HUDEP-2 (cell line): ENCODE measurements around the gene RNF115.
"Not testable (repeated sequence)": the region's sequence is repeated elsewhere in the genome, so short reads cannot be mapped to it uniquely, and the experiment has no call there.

ENCODE experiments used
- DNase-seq, 76 experiments: peaks; one replicate each; lab custom pipeline; 2025; ENCODE audit not compliant: unreplicated experiment in 76 of 76; lab: John Stamatoyannopoulos, UW

The RNF115 gene

GRCh38 chr1:145782272-145783099, 41.4 kb downstream of the RNF115 start:
- no peak for DNase-seq

DNA sequence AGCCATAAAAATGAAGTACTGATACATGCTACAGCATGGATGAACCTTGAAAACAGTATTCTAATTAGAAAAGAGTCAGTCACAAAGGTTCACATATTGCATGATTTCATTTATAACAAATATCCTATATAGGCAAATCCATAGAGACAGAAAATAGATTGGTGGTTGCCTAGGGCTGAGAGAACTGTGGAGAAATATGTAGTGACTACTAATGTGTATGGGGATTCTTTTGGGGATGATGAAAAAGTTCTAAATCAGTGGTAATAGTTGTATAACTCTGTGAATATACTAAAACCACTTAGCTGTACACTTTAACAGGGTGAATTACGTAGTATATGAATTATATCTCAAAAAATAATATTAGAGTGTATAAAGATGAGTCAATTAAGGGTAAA, 45.8 kb downstream of the RNF115 start:
- no peak for DNase-seq

- DNase-seq, result no peak
Measured at GRCh38 chr1:145777357-145778145, 46.3 kb downstream of the RNF115 start.

DNA sequence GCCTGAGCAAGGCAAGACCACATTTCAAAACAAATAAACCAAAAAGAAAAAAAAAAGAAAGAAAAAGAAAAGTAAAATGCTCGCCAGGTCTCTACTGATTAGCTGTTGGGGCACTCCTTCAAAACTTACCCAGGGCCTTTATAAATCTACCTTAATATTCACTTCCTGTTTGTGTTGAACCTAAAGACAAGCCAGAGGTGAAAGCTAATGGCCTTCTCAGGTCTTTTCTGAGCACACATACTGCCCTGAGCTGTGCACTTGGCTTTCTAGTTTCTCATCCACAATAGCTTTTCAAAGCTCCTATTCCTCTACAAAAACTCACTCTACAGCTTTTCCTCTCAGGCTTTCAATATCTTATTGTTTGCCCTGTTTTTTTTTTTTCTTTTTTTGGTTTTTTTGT, 50.5 kb downstream of the RNF115 start:
- DNase-seq, result no peak

GRCh38 chr1:145771056-145771455, 52.8 kb downstream of the RNF115 start:
- DNase-seq, result no peak

- DNase-seq, result not testable (repeated sequence)
Measured at GRCh38 chr1:145768004-145768403, 55.9 kb downstream of the RNF115 start.

- DNase-seq, result not testable (repeated sequence)
Measured at GRCh38 chr1:145766926-145767325, 57.0 kb downstream of the RNF115 start.

GRCh38 chr1:145765585-145766360, 58.1 kb downstream of the RNF115 start:
- not testable (repeated sequence) for DNase-seq

GRCh38 chr1:145765127-145765526, 58.8 kb downstream of the RNF115 start:
- DNase-seq, result not testable (repeated sequence)

DNA sequence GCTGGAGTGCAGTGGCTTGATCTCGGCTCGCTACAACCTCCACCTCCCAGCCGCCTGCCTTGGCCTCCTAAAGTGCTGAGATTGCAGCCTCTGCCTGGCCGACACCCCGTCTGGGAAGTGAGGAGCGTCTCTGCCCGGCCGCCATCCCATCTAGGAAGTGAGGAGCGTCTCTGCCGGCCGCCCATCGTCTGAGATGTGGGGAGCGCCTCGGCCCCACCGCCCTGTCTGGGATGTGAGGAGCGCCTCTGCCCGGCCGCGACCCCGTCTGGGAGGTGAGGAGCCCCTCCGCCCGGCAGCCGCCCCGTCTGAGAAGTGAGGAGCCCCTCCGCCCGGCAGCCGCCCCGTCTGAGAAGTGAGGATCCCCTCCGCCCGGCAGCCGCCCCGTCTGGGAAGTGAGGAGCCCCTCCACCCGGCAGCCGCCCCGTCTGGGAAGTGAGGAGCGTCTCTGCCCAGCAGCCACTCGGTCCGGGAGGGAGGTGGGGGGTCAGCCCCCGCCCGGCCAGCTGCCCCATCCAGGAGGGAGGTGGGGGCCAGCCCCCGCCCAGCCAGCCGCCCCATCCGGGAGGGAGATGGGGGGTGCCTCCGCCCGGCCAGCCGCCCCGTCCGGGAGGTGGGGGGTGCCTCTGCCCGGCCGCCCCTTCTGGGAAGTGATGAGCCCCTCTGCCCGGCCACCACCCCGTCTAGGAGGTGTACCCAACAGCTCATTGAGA, 59.5 kb downstream of the RNF115 start:
- not testable (repeated sequence) for DNase-seq

- DNase-seq, result not testable (repeated sequence)
Measured at GRCh38 chr1:145762001-145762400, 61.9 kb downstream of the RNF115 start.

DNA sequence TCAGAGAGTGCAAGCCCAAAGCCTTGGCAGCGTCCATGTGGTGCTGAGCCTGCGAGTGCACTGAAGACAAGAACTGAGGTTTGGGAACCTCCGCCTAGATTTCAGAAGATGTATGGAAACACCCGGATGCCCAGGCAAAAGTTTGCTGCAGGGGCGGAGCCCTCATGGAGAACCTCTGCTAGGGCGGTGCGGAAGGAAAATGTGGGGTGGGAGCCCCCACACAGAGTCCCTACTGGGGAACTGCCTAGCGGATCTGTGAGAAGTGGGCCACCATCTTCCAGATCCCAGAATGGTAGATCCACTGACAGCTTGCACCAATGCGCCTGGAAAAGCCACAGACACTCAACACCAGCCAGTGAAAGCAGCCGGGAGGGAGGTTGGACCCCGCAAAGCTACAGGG, 62.4 kb downstream of the RNF115 start:
- not testable (repeated sequence) for DNase-seq

GRCh38 chr1:145760395-145760949, 63.4 kb downstream of the RNF115 start:
- DNase-seq, result not testable (repeated sequence)

DNA sequence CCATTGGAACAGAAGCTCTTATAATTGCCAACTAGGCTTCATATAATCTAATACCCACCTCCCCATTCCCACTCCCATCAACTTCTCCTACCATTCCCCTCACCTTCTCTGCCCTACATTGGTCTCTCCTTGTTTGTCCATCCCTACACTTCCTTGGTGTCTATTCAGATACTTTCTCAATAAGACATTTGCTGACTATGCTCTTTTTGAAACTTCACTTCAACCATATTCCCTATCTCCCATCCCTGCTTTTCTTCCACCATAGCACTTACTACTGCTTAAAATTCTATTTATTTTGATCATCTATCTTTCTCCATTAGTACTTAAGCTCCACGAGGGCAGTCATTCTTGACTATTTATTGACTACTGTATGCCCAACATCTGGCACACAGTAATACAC, 64.2 kb downstream of the RNF115 start:
- DNase-seq, result no peak

GRCh38 chr1:145758575-145758974, 65.3 kb downstream of the RNF115 start:
- no peak for DNase-seq

GRCh38 chr1:145758116-145758515, 65.8 kb downstream of the RNF115 start:
- DNase-seq, result no peak

DNA sequence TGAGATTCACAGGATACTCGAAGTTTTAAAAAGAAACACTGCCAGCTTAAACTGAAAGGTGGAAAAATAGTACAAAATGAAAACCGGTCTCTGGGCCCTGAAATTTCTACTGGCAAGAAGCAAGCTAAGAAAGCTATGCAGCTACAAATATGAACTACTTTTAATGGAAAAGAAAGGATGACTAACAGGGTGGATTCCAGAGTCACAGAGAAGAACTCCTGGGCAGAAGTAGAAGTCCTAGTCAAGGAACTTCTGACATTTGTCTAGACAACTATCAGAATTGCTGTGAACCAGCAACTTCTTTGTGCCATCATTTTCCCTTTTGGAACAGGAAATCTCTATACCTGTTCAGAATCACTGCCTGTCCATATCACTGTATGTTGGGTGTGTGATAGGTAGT, 66.5 kb downstream of the RNF115 start:
- no peak for DNase-seq

DNA sequence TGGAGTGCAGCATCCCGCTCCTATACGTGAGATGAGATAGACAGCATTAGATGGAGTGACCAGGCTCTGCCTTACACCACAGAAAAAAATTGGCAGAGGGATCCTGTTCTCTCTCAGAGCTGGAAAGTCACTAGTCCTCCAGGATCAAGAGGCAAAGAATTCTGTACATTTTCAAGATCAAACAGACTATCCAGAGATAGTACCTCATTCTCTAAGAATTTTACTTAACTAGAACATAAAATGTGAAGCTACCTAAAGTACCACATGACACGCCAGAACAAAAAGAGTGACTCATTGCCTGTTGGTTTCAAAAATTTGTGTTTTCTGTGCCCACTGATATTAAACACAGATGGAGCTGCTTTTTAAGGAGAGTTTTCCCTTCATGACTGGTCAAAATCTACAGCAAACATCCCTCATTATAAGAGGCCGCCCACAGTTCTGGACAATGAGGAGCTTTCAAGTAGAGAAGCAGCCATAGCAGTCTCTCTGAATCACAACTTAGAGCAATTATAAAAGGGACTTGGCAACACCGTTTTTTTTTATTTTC, 72.3 kb downstream of the RNF115 start:
- no peak for DNase-seq

DNA sequence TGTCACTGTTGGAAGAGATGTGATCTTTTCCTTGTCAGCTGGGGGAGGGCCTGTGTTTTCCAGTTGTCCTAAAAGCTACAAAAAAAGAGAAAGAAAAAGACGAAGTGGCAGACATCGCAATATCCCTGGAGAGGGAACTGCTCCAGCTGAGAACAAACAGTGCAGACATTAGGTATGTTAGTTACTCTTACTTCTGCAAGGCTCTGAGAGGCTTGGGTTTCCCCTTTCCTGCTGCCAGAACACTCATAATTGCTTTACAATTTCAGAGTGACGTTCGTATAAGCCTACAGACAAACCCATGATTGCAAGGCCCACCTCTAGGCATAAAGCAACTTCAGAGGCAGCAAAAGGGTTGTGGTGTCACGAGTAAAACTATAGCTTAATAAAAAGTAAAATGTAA, 73.5 kb downstream of the RNF115 start:
- DNase-seq, result no peak
